ENCODE data around the gene GNPNAT1. TPM values are rescaled to one million over a fixed set of nuclear protein-coding genes. Genes with fewer than 3 reads are reported as not detected.
A peak's percentile ranks its signal among the peaks of the same experiment; 100 is the strongest.

The GNPNAT1 gene
- 9.2 TPM for total RNA-seq (ENCODE audit: unreplicated experiment)
- long read RNA-seq, transcript GNPNAT1-201 (6 exons, 3,860 nt), result major isoform, 6 of 6 reads
- long read RNA-seq, partial matches to known transcripts, result 0 of 6 reads
- long read RNA-seq, other reads (novel, unspliced or antisense), result 0 of 6 reads

GRCh38 chr14:52791223-52792096 is at the start of gene GNPNAT1:
GNPNAT1 (minus strand) TSS chr14:52791607; CDS start chr14:52784650, 6,957 bp downstream.
- Mint-ChIP-seq H3K36me3 (ENCODE audit: unreplicated experiment) (no peaks in the 10 kb centered on the region), H3K9me3 (ENCODE audit: unreplicated experiment) (peaks cover 12% of the 10 kb centered on the region), H3K4me3 (ENCODE audit: unreplicated experiment) (peak within 1 kb of the TSS; percentile 96), H3K27me3 (ENCODE audit: unreplicated experiment) (no peaks in the 10 kb centered on the region), H3K27ac (ENCODE audit: unreplicated experiment) (peak within 1 kb of the TSS; percentile 88), H3K4me1 (ENCODE audit: low read depth, unreplicated experiment) (peaks cover 7% of the 10 kb centered on the region)
- DNase-seq, result peak; percentile 83
- TF ChIP-seq, protein P1, sequence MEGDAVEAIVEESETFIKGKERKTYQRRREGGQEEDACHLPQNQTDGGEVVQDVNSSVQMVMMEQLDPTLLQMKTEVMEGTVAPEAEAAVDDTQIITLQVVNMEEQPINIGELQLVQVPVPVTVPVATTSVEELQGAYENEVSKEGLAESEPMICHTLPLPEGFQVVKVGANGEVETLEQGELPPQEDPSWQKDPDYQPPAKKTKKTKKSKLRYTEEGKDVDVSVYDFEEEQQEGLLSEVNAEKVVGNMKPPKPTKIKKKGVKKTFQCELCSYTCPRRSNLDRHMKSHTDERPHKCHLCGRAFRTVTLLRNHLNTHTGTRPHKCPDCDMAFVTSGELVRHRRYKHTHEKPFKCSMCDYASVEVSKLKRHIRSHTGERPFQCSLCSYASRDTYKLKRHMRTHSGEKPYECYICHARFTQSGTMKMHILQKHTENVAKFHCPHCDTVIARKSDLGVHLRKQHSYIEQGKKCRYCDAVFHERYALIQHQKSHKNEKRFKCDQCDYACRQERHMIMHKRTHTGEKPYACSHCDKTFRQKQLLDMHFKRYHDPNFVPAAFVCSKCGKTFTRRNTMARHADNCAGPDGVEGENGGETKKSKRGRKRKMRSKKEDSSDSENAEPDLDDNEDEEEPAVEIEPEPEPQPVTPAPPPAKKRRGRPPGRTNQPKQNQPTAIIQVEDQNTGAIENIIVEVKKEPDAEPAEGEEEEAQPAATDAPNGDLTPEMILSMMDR (IDR thresholded peaks at IDR 0.05; ENCODE audit: partially characterized antibody, unreplicated experiment), result no peak

DNA sequence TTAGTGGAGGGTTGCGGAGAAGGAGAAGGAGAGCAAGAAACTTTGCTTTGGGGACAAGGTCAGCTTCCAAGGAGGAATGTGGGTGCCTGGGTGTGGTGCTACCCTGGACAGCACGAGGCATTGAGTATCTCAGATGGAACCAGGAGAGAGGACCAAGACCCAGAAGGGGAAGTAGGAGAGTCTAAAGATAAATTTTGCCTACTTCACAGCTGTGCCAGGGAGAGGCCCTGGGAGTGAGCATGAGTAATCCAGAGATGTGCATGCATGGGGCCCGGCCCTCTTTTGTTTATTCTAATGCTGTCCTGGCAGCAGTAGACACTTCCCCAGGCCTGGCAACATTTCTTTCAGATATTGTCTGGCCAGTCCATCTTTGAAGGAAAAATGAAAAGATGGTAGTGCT is 49.5 kb upstream of the GNPNAT1 start:
- Mint-ChIP-seq H3K36me3 (ENCODE audit: unreplicated experiment) (no peaks in the 10 kb centered on the region), H3K27ac (ENCODE audit: unreplicated experiment) (no peak overlapping the region), H3K4me1 (ENCODE audit: low read depth, unreplicated experiment) (peaks cover 12% of the 10 kb centered on the region), H3K9me3 (ENCODE audit: unreplicated experiment) (peaks cover 2% of the 10 kb centered on the region), H3K4me3 (ENCODE audit: unreplicated experiment) (no peak overlapping the region), H3K27me3 (ENCODE audit: unreplicated experiment) (peaks cover 4% of the 10 kb centered on the region)
- DNase-seq, result no peak
- TF ChIP-seq, protein P1 (IDR thresholded peaks at IDR 0.05; ENCODE audit: partially characterized antibody, unreplicated experiment), result no peak

- no peaks in the 10 kb centered on the region for H3K36me3 Mint-ChIP-seq (ENCODE audit: unreplicated experiment)
- DNase-seq, result no peak
- no peak overlapping the region for H3K27ac Mint-ChIP-seq (ENCODE audit: unreplicated experiment)
- no peaks in the 10 kb centered on the region for H3K9me3 Mint-ChIP-seq (ENCODE audit: unreplicated experiment)
- H3K27me3 Mint-ChIP-seq (ENCODE audit: unreplicated experiment), result no peaks in the 10 kb centered on the region
- H3K4me1 Mint-ChIP-seq (ENCODE audit: low read depth, unreplicated experiment), result peaks cover 2% of the 10 kb centered on the region
- TF ChIP-seq, protein P1 (IDR thresholded peaks at IDR 0.05; ENCODE audit: partially characterized antibody, unreplicated experiment), result no peak
- H3K4me3 Mint-ChIP-seq (ENCODE audit: unreplicated experiment), result no peak overlapping the region
Measured at GRCh38 chr14:52837451-52837850, 46.0 kb upstream of the GNPNAT1 start.

DNA sequence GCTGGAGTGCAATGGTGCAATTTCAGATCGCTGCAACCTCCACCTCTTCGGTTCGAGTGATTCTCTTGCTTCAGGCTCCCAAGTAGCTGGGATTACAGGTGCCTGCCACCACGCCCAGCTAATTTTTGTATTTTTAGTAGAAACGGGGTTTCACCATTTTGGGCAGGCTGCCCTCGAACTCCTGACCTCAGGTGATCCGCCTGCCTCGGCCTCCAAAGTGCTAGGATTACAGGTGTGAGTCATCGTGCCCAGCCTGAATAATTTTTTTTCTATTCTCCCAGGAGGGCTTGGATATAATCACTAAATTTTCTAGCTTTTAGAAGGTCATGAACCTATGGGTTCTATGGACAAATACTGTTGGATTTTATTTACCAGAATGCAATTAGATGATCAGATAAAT is 44.7 kb upstream of the GNPNAT1 start:
- H3K4me3 Mint-ChIP-seq (ENCODE audit: unreplicated experiment), result no peak overlapping the region
- no peak overlapping the region for H3K27ac Mint-ChIP-seq (ENCODE audit: unreplicated experiment)
- no peaks in the 10 kb centered on the region for H3K36me3 Mint-ChIP-seq (ENCODE audit: unreplicated experiment)
- H3K27me3 Mint-ChIP-seq (ENCODE audit: unreplicated experiment), result no peaks in the 10 kb centered on the region
- H3K9me3 Mint-ChIP-seq (ENCODE audit: unreplicated experiment), result no peaks in the 10 kb centered on the region
- no peak for DNase-seq
- H3K4me1 Mint-ChIP-seq (ENCODE audit: low read depth, unreplicated experiment), result peaks cover 8% of the 10 kb centered on the region
- TF ChIP-seq, protein P1 (IDR thresholded peaks at IDR 0.05; ENCODE audit: partially characterized antibody, unreplicated experiment), result no peak

Measured in glutamatergic neuron (in vitro differentiated cells).